ENCODE data around the gene GLIS1.

GLIS1 gene

DNA sequence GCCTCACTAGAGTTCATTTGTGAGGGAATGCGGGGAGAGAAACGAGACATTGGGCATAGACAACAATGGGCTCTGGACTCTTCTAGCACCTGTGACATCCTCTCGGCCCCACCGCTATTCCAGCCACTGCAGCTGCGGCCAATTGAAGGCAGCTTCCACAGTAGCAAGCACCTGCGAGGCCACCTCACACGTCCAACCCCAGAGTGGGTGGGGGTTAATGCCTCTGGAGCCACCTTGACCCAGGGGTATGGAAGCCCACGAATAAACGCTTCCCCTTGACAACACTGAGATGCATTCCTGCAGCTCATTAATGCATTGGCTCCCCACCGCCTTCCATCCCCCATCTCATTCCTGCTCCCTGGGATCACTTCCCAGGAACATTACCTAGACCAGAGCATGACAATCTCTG is 104.4 kb downstream of the GLIS1 start:
- no peak for DNase-seq

DNA sequence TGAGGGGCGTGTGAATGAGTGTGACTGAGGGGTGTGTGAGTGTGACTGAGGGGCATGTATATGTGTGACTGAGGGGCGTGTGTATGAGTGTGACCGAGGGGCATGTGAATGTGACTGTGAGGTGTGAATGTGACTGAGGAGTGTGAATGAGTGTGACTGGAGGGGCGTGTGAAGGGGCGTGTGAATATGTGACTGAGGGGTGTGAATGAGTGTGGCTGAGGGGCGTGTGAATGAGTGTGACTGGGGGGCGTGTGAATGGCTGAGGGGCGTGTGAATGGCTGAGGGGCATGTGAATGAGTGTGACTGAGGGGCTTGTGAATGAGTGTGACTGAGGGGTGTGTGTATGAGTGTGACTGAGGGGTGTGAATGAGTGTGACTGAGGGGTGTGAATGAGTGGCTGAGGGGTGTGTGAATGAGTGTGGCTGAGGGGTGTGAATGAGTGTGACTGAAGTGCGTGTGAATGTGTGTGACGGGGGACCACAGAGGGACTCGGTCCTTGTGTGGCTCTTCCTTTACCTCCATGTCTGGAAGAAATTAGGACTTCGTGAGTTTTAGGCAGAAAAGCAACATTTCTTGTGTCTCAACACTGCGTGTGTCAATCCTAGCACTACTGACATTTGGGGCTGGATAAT is 105.8 kb downstream of the GLIS1 start:
- no peak for DNase-seq

DNA sequence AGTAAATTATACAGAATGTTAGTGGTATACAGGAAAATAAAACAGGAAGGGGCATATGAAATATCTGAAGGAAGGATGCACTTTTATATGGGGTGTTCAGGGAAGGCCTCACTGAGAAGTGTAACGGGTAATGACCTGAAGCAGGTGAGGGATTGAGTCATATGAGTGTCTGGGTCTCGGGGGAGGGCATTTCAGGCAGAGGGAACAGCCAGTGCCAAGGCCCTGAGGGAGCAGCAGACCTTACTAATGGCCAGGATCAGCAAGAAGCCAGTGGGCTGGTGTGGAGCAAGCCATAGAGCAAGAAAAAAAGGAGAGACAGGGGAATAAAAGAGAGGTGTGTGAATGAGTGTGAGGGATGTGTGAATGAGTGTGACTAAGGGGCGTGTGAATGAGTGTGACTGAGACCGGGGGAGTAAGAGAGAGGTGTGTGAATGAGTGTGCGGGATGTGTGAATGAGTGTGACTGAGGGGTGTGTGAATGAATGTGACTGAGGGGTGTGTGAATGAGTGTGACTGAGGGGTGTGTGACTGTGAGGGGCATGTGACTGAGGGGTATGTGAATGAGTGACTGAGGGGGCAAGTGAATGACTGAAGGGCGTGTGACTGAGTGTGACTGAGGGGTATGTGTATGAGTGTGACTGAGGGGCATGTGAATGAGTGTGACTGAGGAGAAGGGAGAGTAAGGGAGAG is 107.2 kb downstream of the GLIS1 start:
- DNase-seq: no peak

DNA sequence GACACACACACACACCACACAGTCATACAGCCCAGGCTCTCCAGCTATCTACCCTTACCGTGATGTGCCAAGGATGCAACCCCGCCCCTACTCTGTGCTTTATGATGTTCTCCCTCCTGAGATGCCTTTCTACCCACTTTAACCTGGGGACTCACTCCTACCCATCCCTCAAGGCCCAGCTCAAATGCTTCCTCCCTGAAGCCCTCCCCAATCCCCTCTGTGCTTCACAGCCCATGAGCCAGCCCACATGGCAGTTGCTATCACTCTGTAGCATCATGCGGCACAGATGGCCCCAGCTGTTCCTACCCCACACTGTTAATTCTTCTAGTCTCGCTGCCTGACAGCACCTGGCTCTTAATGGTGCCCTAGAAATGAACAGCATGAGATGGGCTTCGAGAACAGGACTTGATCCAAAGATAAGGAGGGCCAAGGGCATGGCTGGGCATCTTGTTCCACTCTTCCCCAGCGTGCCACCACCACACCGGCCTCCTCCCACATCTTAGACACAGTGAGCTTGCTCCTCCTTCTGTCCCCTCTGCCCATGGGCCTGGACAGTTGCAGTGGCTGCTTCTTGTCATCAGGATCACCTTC is 109.8 kb downstream of the GLIS1 start:
- no peak for DNase-seq

DNA sequence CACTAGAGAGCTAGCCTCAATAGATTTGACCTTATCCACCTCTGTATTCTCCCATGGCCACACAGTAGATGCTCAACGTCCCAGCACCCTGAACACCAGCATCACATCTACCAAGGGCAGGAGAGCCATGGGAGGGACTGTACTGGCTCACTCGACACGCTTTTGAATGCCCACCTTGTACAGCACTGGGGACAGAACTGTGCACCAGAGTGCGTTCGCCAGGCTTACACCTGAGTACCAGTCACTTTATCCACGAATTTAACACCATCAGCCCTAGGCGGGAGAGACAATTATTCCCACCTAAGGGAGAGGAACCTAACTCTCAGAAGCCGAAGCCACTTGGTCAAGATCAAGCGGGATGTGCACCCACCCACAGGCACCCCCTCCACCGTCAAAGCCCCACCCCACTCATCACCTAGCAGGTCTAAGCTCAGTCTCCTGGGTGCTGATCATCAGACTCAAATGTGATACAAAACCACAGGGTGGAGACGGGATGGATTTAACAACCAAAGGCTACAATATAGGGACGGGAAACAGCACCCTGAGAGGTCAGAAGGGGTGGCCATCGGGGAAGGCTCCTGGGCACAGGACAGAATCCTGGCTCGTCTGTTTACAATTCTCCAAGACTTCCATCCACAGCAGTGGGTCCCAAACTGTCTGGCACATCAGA is 110.5 kb downstream of the GLIS1 start:
- no peak for DNase-seq

DNA sequence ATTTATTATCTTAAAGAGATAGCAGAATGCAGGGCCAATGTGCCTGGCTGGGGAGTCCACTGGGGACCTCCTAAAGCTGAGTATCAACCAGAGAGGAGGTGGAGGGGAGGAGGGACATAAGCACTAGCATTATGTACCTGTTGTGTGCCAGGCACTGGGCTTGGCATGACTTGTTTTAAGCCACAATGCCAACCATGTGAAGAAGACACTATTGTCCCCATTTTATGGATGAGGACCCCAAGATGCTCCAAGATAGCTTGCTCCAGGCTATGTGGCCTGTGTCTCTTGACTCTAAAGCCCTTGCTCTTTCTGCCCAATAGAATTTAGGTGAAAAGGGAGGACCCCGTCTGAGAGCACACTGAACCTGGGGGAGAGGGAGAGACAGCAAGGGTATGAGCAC is 111.3 kb downstream of the GLIS1 start:
- no peak for DNase-seq

DNA sequence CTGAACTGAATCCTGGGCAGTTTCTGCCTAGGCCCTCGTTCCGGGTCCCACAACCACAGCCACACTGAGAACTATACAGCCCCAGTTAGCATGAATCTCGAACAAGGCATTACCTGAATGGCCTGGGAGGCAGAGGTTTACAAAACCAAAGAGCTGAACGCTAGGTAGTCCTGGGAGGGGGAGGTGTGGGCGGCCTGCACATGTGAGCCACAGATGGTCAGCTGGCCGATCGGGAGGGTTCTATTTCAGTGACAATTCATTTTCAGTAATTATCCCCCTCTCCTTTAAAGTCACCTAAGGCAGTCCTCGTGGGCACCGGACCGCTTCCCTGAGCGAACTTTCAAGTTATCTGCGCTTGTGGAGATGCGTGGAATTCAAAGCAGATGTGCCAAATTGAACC is 111.9 kb downstream of the GLIS1 start:
- DNase-seq: no peak

DNA sequence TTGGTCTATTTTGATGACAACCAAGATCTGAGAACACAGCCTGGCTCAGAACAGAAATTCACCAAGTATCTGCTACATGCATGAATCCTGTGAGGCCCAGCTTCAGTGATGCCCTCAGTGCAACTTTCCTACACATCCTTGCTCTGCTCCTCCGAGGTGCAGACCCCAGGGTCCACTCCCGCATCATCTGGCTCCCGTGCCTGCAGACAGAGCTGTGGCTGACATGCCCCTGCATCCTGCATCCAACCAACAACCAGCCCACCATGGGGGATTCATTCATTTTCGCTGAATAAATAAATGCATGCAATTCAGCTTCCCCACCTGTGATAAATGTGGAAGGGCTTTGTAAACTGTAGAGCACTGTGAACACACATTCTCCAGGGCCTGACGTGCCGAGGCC is 112.3 kb downstream of the GLIS1 start:
- no peak for DNase-seq

DNA sequence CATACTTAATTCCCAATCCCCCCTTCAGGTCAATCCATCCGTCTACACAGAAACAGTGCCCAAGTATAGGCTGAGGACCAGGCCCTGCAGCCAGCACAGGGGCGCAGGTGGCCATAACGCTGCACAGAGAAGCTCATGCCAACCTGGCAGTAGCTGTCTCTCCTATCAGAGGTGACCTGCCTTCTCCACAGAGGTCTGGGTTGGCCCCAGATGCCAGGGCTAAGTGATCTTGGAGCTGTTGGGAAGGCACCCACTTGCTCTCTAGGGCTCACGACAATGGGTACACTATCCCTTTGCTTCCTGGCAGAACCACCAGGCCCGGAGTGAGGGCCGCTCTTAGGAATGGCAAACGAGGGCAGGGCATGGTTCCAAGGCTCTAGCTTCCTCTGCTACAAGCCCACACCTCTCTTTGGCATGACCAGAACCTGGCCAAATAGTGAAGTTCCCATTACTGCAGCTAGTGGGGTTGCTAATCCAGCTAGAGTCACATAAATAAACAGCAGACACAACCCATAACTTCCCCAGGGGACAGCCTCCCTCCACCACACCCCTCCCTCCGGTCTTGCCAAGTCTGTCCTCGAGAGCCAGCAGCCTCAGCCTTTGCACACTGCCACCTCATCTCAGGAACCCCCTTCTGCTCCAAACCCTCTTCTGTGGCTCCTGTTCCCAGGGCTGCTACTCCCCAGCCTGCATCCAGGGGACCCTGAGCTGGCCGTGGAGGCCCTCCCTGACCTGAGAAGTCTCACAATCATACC is 113.0 kb downstream of the GLIS1 start:
- no peak for DNase-seq

DNA sequence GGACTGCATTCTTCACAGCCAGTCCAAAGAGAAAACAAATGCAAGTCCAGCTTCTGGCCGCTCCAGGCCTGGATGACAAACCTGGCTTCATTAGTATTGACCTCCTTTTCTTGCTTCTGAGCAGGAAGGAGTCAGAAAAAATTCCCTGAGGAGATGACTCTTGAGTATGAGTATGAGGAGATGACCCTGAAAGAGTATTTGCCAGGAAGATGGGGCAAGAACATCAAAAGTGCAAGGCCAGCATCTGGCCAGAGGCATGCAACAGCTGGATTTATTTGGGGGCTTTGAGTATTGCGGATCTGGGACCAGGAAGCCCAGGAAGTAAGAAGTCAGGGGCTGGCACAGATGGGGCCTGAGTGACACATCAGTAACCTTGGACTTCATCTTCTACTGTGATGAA is 113.9 kb downstream of the GLIS1 start:
- DNase-seq: no peak

DNA sequence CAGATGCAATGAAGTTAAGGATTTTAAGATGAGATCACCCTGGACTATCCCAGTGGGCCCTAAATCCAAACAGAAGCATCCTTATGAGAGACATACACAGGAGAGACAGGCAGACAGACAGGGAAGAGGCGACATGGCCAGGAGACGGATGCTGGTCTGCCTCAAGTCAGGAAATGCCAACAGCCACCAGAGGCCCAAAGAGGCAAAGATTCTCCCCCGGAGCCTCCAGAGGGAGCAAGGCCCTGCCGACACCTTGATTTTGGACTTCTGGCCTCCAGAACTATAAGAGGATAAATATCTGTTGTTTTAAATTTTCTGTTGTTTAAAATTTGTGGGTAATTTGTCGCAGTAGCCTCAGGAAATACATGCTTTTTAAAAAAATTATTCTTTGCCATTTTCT is 116.4 kb downstream of the GLIS1 start:
- DNase-seq: no peak

DNA sequence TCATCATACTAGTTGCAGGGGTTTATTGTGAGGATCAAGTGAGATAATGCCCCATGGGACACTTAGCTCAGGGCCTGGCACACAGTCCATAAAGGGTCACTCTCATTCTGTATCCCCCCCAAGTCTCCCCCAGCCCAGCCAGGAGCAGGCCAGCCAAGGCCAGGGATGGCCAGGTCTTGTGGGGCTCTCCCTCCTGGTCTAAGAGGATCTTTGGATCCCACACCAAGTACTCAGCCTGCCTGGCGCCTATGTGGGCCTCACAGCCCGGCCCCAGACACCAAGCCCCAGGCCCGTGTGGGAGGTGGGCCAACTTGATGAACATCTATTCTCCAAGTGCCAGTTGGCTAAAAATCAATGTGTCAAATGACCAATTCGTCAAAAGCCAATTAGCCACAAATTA is 117.8 kb downstream of the GLIS1 start:
- no peak for DNase-seq

DNA sequence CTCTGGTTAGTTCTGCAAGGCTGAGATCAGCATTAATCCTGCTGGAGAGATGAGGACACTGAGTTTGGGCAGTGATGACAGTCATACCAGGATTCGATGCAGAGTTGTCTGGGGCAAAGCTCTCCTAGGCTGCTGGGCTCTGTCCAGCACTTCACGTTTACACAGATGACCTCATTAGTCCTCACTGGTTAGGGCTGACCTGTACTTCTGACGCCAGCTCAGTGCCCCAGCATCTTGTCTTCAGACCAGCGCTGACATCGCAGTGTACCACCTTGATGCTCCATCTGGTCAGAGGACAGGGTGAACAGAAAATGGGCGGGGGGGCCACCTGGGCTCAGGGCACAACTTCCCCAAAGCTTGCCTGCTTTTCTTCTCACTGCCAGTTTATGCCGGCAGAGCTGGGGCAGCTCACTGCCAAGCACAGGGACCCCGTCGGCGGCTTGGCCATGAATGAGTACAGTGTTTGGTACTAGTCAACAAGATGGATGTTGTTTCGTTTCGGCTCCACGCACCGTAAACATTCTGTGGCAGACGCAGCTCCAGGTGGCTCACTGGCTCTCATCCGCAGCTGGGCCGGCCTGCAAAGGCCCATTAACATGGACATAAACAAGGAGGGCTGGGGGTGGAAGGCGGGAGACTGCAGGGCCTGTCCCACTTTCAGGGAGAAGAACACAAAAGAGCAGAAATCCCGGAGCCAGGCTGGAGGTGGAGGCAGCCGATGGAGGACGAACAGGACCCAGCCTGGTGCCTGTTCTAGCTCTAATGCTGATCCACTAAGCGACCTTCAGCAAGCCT is 118.7 kb downstream of the GLIS1 start:
- peak in 9 of 14 donors; percentile 13 to 47 (median 28) for DNase-seq

DNA sequence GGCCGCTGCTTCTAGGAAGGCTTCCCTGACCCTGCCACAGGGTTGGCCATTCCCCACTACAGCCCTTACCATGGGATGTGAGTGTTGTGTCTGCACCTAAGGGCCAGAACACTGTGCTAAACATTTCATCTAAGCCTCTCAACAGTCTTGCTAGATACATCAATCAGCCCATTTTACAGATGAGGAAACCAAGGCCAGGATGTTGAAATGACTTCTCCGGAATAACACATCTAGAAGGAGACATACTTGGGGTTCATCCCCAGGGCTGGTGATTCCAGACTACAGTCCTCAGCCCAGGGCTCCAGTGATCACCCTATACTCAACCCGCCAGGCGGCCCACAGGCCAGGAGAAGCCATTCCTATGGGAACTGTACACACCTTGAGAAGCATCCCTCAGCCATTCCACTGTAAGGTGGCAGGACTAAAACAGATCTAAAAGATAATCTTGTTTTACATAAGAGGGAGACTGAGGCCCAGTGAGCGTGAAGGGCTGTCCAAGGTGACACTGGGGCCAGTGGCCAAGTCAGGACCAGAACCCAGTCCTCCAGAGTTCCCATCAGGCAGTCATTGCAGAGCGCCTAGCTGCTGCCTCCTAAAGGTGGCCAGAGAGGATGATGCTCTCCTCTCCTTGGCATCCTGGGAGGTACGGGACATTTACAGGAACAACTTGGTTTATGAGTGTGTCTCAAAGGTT is 119.5 kb downstream of the GLIS1 start:
- DNase-seq: no peak

DNA sequence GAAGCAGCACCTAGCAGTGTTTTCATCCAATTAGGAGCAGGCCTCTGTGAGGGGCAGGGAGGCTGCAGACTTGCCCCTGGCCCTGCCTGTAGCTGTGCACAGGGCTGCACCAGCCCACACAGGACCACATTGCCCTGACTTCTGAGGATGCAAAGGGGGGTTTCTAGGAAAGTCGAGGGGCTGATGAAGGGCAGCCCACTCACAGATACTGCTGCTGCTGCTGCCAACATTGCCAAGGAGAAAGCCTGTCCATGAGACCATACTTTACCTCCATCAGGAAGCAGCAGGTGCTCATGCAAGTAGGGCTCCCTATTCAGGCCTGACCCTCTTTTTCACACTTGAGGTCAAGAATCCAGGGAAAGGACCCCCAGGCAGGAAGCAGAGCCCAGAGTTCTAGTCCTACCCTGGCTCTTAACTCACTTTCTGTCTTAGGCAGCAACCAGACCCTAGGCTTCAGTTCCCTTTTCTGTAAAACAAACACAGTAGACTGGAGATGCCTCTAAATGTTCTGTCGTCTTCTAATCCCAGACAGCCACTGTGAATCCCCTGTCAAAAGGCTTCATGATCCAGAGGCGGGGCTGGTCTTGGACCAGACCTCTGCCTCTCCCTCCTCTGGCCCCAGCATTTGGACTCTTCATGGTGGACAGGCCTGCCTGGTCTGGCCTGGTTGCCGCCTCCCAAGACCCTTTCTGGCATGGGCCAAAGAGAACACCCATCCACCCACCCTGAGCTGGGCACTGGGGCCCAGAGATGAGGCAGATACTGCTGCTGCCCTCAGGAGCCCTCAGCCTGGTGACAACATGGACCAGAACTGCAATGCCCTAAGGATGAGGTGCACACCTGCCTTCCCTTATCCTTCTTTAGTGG is 120.2 kb downstream of the GLIS1 start:
- no peak for DNase-seq

DNA sequence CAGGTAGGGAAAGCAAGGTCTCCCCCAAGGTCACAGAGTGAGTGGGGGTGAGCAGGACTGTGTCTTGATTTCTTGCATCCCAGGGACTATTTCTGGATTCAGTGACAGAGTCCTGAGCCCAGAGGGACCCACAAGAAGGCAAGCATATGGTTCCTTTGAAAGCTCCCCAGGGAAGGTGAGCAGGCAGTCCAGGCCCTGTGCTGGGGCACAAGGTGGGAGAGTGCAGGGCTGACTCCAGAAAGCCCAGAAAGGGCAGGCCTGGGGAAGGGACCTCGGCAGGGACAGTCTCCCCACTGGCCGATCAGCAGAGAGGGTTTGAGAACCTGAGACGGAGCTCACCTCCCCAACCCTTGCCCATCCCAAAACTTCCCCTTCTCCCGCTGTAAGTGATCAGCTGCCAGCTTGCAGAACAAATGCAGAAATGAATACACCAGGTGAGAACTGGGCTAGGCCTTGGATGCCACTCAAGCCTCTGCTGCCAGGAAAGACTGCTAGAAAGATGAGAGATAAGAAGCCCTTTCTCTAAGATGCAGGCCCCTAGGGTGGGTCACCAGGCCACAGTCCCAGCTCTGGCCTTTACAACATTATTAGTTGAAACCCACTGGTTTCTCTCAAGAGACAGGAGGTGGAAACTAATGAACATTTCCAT is 121.0 kb downstream of the GLIS1 start:
- DNase-seq: no peak

DNA sequence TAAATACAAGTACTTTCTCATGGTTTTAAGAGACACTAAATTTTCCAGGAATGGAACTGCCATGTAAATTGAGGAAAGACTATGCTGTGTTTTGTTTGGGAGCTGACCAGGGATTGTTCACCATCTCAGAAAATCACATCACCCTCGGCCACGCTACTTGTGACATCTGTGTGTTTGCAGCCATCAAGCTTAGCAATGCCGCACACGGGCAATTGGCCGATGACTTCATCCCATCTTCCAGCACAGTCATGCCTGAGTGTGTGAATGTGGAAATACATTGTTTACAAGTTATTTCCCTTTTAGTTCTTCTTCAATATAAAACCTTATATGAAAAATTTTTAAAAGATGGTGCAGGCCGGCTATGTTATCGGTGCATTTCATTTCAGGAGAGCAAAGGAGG is 121.6 kb downstream of the GLIS1 start:
- no peak for DNase-seq

DNA sequence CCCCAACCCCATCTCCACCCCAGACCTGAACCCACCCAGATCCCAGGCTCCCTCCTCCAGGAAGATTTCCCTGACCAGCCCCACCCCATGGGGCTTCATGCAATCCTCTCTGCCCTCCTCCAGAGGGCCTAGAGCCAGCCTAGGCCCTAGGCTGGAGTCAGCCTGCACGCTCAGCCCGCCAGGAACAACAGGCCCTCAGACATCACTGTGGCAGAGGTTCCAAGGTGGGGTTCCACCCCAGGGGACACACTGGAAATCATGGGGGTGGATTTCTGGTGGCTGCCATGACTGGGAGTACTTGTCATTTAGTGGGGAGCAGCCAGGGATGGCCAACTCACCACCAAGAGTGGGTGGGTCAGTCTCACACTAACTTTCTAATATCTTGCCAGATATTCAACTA is 122.0 kb downstream of the GLIS1 start:
- no peak for DNase-seq

DNA sequence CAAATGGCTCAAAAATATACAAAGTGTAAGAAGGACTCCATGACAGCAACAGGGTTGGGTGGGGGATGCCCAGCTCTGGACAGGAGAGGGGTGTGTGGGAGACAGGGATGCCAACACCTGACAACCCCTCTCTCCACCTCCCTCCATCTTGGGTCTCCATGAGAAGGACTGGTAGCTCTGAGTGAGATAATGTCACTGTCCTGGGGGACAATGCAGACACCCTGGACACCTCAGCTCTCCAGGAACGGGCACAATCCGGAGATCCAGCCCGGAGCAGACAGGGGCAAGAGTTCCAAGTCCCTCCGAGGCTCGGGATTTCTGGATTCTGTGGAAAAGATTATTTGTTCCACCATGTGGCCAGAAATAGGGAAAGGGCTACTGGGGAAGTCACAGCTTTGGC is 122.5 kb downstream of the GLIS1 start:
- no peak for DNase-seq

DNA sequence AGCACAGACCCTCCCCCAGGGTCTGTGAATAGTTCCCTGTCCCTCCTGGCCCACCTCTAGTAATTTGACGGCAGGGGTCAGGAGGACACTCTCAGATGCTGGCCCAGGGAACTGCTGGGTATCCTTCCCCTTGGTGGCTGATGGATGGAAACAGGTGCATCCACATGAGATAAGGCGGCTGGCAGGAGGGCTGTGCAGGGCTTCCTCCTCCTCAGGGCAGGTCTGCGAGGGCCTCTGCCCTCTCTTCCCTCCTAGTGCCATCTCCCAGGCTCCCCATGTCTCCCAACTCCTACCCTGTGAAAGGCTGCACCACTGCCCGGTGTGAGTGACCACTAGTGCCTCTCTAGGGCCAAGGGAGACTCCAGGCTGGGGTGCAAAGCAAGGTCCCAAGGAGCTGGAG is 123.9 kb downstream of the GLIS1 start:
- DNase-seq: no peak
